Pons (tissue), 1 donor: Measurements from ENCODE around the gene DCAF8L2.
"Not testable (repeated sequence)": the region's sequence is repeated elsewhere in the genome, so short reads cannot be mapped to it uniquely, and the experiment has no call there.

Experiments used
- DNase-seq: peaks from one replicate; pipeline ENCODE4 v3.0.0-alpha.2; 2016; ENCODE audit warnings: low spot score

The DCAF8L2 gene

GRCh38 chrX:27590044-27590443 lies at the start of gene DCAF8L2:
Gene DCAF8L2, plus strand, starts transcription at chrX:27590344. Its CDS starts 156,552 bp downstream, at chrX:27746896.
- no peak for DNase-seq

DNA sequence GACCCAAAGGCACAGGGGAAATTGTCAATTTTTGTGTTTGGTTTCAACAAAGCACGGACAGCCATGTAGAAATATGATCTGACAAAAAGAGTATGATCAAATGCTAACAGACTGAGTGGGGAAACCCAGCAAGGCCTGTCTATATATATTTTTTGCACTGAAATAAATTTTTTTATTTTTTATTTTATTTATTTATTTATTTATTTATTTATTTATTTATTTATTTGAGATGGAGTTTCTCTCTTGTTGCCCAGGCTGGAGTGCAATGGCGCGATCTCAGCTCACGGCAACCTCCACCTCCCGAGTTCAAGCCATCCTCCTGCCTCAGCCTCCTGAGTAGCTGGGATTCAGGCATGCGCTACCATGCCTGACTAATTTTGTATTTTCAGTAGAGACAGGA lies 49.0 kb upstream of the DCAF8L2 start:
- DNase-seq: not testable (repeated sequence)

- DNase-seq: no peak
These were observed 41.5 kb upstream of the DCAF8L2 start for GRCh38 chrX:27548624-27549023.

- DNase-seq: no peak
These were observed 40.5 kb upstream of the DCAF8L2 start for GRCh38 chrX:27549688-27550087.

- peak; percentile 30 for DNase-seq
These were observed 34.6 kb upstream of the DCAF8L2 start for GRCh38 chrX:27555514-27555913.

DNA sequence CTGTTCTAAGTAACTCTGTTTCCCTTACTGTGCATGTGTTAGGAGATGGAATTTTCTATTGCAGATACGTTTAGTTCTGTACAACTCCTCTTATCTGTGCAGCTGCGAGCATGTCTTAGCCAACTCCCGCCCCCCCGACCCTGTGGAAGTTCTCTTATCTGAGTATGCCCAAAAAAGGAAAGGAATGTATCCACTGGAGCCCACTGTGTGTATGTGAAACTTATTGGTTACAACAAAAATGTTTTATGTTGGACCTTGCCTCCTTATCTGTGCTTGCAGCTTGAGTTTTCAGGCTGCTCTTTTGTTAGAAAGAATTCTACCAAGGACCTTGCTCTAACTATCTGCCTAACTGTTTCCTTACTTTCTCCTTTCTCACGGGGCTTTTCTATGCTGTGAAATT lies 24.2 kb upstream of the DCAF8L2 start:
- no peak for DNase-seq

DNA sequence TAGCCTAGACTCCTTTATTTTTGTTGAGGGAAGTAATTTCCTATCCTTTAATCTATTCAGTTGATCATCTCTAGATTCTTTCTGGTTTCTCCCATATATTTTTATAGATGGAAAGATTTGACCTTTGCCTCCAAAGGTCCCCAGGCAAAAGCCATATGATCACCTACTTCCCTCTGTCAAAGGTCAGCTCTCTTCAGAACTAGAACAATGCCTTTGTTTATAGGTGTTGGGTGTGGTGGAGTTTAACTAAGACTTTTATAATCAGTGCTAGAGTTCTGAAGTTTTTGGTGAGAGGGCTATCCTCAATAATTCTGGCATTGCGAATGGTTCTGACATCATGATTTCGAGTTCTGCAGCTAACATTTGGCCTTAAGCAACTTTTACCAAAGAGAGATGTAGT lies 19.0 kb upstream of the DCAF8L2 start:
- no peak for DNase-seq

DNA sequence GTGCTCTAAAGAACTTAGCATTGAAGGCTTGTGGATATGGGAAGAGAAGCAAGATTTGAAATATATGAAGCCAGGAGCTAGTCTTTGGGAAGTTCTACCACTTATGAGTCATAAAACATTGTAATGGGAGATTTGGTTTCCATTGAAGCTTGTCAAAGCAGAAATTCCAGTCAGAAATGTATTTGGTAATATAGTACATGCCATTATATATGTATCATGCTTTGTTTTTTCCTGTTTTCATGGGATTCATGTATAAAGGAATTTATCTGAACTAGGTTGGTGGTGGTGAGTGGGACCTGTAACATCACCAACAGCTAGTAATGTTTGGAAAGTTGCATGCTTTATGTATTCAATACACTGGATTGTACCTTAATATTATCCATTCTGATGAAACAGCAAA lies 14.6 kb upstream of the DCAF8L2 start:
- no peak for DNase-seq

DNA sequence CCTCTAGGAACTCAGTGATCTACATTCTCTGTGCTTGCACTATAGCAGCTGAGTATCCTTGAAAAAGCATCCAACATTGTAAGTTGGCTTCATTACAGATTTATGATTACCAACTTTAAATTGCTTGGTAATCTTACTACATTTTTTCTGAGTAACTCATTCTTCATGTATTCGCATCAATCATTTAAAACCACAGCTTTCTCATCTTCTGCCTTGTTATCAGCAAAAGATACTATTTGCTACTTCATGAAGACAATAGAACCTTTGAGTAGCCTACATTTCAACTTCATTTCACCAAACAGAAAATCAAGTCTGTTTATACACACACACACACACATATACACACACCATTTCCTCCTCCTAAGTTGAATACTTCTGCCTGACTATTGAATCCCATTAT lies 6.2 kb upstream of the DCAF8L2 start:
- no peak for DNase-seq

DNA sequence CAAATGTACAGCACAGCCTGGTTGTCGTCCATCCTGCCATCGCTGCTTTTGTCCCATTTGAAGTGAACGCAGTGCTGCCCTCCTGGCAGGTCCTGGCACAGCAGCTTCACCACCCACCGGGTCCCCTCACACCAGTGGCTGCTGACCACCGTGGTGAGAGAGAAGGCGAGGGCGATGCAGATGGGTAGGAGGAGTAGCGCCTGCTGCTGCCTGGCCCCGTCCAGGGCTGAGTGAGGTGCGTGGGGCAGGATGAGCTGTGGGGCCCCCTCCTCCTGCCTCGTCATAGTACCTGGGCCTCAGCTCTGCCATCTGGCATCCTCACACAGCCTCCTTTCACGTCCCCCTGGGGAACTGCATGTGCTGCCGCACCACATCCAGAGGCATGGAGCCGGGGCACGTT lies 1.8 kb downstream of the DCAF8L2 start:
- no peak for DNase-seq

- DNase-seq: peak; percentile 8
These were observed 7.4 kb downstream of the DCAF8L2 start for GRCh38 chrX:27597508-27597907.

DNA sequence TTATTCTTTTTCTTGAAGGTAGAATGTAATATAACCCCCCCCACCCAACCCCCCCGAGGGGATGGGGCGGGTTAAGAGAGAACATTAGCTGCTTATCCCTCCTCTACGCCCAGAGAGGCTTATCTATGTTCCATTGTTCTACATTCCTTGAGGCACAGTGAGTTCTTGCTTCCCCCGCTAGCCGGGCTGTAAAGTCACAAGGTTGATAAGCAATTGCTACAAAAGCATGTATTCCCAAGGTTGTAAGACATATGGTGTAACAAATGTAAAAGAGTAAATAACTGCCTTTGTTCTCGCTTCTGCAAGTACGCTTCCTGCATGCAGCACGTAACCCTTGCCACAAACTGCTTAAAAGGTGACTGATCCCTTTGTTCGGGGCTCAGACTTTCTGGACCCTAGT lies 8.2 kb downstream of the DCAF8L2 start:
- peak; percentile 37 for DNase-seq

DNA sequence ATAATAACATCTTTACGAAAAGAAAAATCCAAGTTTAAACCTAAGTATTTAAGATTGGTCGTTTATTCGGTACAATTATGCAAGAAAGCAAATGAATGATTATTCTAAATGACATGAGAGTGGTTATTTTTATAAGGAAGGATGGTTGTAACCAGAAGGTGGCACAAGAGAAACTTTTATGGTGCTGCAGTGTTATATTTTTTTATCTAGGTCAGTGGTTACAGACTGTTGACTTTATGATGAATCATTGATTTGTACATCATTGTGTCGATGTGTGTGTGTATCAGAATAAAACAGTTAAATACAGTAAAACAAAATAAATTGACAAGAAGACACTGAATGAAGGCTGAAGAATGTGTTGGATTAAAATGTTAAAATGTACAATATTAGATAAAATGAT lies 9.8 kb downstream of the DCAF8L2 start:
- no peak for DNase-seq

DNA sequence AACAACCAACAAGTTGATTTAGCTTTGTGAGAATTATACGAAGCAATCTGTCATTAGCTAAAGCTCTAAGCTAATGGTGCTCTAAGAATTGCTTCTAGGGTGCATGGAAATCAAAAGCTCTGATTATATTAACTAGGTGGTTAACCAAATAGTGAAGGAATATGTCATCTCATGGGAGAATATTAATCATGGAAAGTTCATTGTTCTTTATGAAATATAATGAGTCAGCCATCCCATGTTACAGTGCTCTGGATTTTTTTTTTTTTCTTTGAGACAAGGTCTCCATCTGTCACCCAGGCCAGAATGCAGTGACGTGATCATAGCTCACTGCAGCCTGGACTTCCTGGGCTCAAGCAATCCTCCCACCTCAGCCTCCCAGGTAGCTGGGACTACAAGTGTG lies 10.5 kb downstream of the DCAF8L2 start:
- DNase-seq: no peak

DNA sequence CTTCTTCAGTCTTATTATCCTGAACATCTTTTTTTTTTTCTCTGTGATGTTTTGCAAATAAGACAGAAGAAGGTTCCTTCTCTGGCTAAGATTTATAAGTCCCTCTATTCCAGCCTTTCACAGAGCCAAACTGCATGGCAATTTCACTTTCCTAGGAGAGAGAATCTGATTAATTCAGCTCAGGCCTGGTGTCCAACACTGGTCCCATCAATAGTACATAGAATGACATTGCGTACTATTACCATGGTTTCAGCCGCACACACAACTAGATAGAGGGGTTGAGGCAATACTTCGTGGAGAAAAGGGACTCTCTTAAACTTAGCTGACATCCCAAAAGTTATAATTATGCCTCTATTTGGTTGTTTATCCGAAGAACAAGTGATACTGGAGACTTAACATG lies 18.5 kb downstream of the DCAF8L2 start:
- no peak for DNase-seq

GRCh38 chrX:27619459-27619858 lies 29.3 kb downstream of the DCAF8L2 start:
- DNase-seq: no peak

DNA sequence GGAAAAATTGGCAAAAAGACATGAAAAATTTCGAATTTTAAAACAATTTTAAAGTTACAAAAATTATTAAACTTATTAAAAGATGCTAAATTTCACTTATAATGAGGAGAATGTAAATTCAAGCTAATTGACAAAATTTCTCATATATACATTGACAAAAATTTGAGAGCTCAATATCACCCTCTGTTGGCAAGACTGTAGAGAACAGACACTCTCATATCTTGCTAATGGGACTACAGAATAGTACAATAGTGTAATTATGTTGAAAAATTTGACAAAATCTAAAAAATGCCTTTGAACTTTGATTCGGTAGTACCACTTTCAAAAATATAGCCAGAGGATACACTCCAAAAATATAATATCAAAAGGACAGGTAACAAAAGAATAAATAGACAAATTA lies 29.8 kb downstream of the DCAF8L2 start:
- DNase-seq: peak; percentile 3

GRCh38 chrX:27622883-27623282 lies 32.7 kb downstream of the DCAF8L2 start:
- no peak for DNase-seq

- no peak for DNase-seq
These were observed 35.9 kb downstream of the DCAF8L2 start for GRCh38 chrX:27626066-27626465.

DNA sequence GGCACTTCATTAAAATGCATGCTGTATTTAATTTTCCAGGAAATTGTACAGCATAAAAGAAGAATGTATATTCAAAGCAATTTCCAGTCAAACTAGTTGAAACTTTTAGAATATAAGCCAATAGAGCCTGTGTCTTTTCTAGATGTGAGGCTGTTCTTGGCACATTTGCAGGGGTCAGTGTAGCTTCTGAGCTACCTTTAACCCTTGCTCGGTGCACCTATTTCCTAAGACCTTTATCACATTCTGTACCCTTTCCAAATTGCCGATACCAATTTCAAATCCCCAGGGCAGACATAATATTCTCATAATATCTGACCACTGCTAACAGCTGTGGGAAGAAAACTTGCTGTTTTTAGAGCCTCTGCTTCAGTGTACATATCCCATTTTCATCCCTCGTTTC lies 43.2 kb downstream of the DCAF8L2 start:
- DNase-seq: no peak

- no peak for DNase-seq
These were observed 66.4 kb downstream of the DCAF8L2 start for GRCh38 chrX:27656581-27656980.

DNA sequence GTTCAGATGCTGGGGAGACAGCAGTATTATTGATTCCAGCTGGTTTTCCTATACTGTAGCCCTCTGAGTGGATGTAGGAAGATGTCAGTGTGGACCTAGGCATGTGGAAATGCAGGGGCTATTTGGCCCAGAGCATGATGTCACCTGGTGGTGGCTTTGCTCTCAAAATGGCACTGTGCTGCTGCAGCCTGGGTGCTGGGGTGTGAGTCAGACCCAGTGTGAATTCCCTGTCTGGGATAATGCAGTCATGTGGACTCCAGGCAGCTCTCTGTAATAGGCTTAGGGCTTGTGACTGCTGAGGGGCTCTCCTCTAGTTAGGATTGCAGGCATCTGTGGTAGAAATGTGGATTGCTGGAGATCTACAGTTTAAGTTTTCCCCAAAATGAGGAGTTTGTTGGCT lies 70.7 kb downstream of the DCAF8L2 start:
- DNase-seq: no peak

DNA sequence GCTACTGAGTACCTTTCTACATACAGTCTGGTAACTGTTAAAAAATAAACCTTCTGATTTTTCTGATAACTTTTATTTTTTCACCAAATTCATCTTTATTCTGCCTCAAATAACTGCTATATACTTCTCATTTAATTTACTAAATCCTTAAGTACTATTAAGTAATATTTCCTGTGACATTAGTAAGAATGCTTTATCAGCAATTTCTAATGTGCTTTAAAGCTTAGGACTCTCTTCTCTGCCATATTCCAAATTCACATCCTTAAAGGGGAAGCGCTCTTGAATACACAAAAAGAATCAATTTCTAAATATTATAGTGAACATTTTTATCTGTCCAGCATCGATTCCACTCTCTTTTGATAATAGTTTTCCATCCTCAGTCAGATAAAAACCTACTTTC lies 81.1 kb downstream of the DCAF8L2 start:
- no peak for DNase-seq

DNA sequence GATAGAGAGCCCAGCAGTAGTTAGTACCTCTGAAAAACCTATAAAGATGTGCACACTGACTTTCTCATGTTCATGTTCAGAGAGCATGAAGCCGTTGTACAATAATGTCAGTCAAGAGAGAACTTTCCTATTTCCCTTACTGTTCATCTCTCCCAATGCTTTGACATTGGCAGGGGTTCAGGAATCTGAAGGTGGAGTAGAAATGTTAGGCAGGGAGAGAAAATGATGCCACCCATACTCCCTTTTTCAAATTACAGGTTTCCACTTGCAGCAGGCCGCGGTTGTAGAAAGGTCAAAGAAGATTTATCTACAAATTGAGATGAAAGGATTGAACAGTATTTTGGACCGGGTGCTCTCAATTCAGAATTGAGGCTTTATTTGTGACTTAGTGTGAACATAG lies 84.3 kb downstream of the DCAF8L2 start:
- DNase-seq: no peak

DNA sequence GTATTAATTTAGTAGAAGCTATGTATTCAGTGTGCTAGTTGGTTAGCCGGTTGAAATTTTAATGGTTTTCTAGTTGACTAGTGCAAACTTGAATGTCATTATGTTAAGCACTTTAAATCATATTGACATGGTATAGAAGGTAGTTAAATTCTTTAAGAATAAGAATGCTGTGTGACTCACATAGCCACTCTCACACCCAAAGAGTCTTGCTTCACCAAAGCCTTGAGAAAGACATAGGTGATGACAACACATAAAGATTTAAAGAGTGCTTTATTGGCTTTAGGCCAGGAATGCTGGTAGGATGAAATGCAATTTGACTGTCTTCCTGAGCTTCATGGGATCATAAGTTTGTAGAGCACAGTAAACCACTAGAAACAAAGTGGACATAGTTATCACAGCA lies 85.3 kb downstream of the DCAF8L2 start:
- DNase-seq: no peak
